Cardiac muscle cell (in vitro differentiated cells and primary cell): ENCODE data around the gene ATP6V0A1. TPM values are rescaled to one million over a fixed set of nuclear protein-coding genes. Genes with fewer than 3 reads are reported as not detected.

Experiments used
- DNase-seq, 2 donors: peaks; one replicate each; pipeline versions ENCODE4 v3.0.0 to v3.0.0-alpha.2; 2010 to 2017; ENCODE audit warnings: low read depth in 1 of 2, low spot score in 1 of 2
- H3K27ac ChIP-seq: fragments of 200-600 bp; sonication (generic); 2 replicates; pipeline ENCODE4 v1.5.1; 2016
- H3K27me3 ChIP-seq: fragments of 200-600 bp; sonication (generic); 2 replicates; pipeline ENCODE4 v1.6.0; 2016; ENCODE audit warnings: control low read depth
- H3K36me3 ChIP-seq: fragments of 200-600 bp; sonication (generic); 2 replicates; pipeline ENCODE4 v1.5.1; 2016; ENCODE audit warnings: control low read depth
- H3K4me1 ChIP-seq: fragments of 200-600 bp; sonication (generic); 2 replicates; pipeline ENCODE4 v1.8.1; 2017; ENCODE audit warnings: low read depth, mild to moderate bottlenecking, mixed run types
- H3K4me3 ChIP-seq: fragments of 200-600 bp; sonication (generic); 2 replicates; pipeline ENCODE4 v1.5.1; 2016; ENCODE audit warnings: mild to moderate bottlenecking
- H3K9me3 ChIP-seq: fragments of 200-600 bp; sonication (generic); 2 replicates; pipeline ENCODE4 v1.5.1; 2017; ENCODE audit warnings: low read depth, mild to moderate bottlenecking, control low read depth
- CTCF ChIP-seq: IDR thresholded peaks from 2 replicates; pipeline ENCODE4 v1.5.1; 2012; ENCODE audit warnings: low read depth, mild to moderate bottlenecking, low read length
- polyA plus RNA-seq: library from polyadenylated mRNA; unstranded; fragments of >200 nt; fragmentation: Nextera tagmentation; extraction: Ambion mirVana; gene quantifications from 2 replicates; pipeline ENCODE4 v1.2.1, GENCODE V29; 2016
- total RNA-seq: library from RNA; depleted of rRNA; stranded (reverse); fragments of >200 nt; gene quantifications from 2 replicates; pipeline ENCODE4 v1.2.3, GENCODE V29; 2016

Gene ATP6V0A1
- total and polyA plus RNA-seq, 2 experiments from 2014 or later, result 44.6 to 50.8 TPM

GRCh38 chr17:42498828-42499227 is 40.1 kb downstream of the ATP6V0A1 start:
- H3K27me3 ChIP-seq, result no peaks in the 10 kb centered on the region
- H3K36me3 ChIP-seq, result peaks cover 43% of the 10 kb centered on the region

GRCh38 chr17:42502091-42502490 is 43.4 kb downstream of the ATP6V0A1 start:
- H3K27me3 ChIP-seq, result no peaks in the 10 kb centered on the region
- TF ChIP-seq CTCF, result no peak
- H3K4me1 ChIP-seq, result peaks cover 9% of the 10 kb centered on the region
- peaks cover 30% of the 10 kb centered on the region for H3K36me3 ChIP-seq
- no peak overlapping the region for H3K4me3 ChIP-seq
- H3K9me3 ChIP-seq, result no peaks in the 10 kb centered on the region
- H3K27ac ChIP-seq, result no peak overlapping the region
- no peak for DNase-seq

More at GRCh38 chr17:42498828-42499227, 40.1 kb downstream of the ATP6V0A1 start:
- Histone ChIP-seq H3K9me3 (no peaks in the 10 kb centered on the region), H3K27ac (no peak overlapping the region), H3K4me1 (no peaks in the 10 kb centered on the region), H3K4me3 (no peak overlapping the region)
- DNase-seq, result no peak
- TF ChIP-seq CTCF, result no peak

GRCh38 chr17:42502926-42503325 is 44.2 kb downstream of the ATP6V0A1 start:
- TF ChIP-seq CTCF, result no peak
- peaks cover 30% of the 10 kb centered on the region for H3K36me3 ChIP-seq

GRCh38 chr17:42507671-42508070 is 49.0 kb downstream of the ATP6V0A1 start:
- Histone ChIP-seq H3K4me3 (no peak overlapping the region), H3K4me1 (peaks cover 18% of the 10 kb centered on the region), H3K9me3 (no peaks in the 10 kb centered on the region), H3K36me3 (peaks cover 15% of the 10 kb centered on the region), H3K27ac (no peak overlapping the region), H3K27me3 (no peaks in the 10 kb centered on the region)
- DNase-seq, result no peak
- TF ChIP-seq CTCF, result no peak

More at GRCh38 chr17:42502926-42503325, 44.2 kb downstream of the ATP6V0A1 start:
- Histone ChIP-seq H3K27ac (no peak overlapping the region), H3K4me3 (no peak overlapping the region), H3K9me3 (no peaks in the 10 kb centered on the region), H3K4me1 (peaks cover 12% of the 10 kb centered on the region), H3K27me3 (no peaks in the 10 kb centered on the region)
- DNase-seq, result no peak

GRCh38 chr17:42508426-42509165 is 49.9 kb downstream of the ATP6V0A1 start:
- no peak for TF ChIP-seq CTCF

More at GRCh38 chr17:42508426-42509165, 49.9 kb downstream of the ATP6V0A1 start:
- Histone ChIP-seq H3K9me3 (no peaks in the 10 kb centered on the region), H3K27me3 (no peaks in the 10 kb centered on the region), H3K27ac (no peak overlapping the region), H3K4me3 (no peak overlapping the region), H3K4me1 (peaks cover 18% of the 10 kb centered on the region), H3K36me3 (peaks cover 8% of the 10 kb centered on the region)
- peak in 1 of 2 donors; percentile 10 for DNase-seq
